ENCODE measurements around the gene ZDHHC15. TPM values are rescaled to one million over a fixed set of nuclear protein-coding genes. Genes with fewer than 3 reads are reported as not detected.

The ZDHHC15 gene, protein sequence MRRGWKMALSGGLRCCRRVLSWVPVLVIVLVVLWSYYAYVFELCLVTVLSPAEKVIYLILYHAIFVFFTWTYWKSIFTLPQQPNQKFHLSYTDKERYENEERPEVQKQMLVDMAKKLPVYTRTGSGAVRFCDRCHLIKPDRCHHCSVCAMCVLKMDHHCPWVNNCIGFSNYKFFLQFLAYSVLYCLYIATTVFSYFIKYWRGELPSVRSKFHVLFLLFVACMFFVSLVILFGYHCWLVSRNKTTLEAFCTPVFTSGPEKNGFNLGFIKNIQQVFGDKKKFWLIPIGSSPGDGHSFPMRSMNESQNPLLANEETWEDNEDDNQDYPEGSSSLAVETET
- under 0.01 and 0.13 TPM in 2 replicates for total RNA-seq

DNA sequence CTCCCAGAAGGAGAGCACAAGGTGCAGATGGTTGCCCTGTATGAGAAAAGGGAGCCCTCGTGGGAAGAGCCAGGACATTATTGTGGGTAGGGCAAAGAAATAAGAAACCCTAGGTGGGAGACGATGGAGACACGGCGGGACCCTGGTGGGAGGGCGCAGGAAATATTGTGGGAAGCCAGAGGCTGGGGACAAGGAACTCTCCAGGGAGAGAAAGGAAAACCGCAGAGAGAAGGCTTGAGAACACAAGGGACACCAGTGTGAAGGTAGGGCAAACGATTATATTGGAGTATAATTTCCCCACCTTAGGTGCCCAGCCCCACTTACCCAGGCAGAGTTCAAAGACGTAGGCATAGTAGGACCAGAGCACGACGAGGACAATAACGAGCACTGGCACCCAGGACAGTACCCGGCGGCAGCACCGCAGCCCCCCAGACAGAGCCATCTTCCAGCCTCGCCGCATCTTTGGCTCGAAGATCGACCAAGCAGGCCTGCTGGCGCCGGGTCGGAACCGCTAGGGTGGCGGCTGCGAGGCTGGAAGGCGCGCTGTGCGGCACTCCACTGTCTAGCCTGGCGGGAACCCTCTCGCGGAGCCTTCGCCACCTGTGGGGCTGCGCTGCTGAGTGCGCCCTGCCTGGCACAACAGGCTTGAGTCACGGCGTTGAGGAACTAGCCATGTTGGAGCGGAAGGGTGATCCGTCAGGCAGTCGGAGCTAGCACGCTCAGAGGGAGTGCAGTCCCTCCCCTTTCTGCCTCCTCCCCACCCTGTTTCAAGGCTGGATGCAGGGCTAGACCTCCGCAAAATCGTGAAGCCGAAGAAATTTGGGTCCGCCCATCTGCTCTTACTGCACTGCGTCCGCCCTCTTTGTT is at the start of gene ZDHHC15:
TSS of gene ZDHHC15 (minus strand) at position 473 of the 867 bp plus-strand sequence. CDS start at position 460, 13 bp downstream.

Other genes starting within 250 kb of the ZDHHC15 start
- gene UPRT, start 249.0 kb downstream of the ZDHHC15 start, total RNA-seq: 7.2 and 7.3 TPM in 2 replicates

Measured in mesangial cell (primary cell).